Measurements from ENCODE around the gene SLC35B1.
"Not testable (repeated sequence)": the region's sequence is repeated elsewhere in the genome, so short reads cannot be mapped to it uniquely, and the experiment has no call there.

SLC35B1 gene

GRCh38 chr17:49730078-49730784 is 22.5 kb upstream of the SLC35B1 start:
- DNase-seq (ENCODE audit: low spot score) (no peak), ATAC-seq (ENCODE audit: low read depth) (no peak)
- Histone ChIP-seq H3K27ac (ENCODE audit: poor library complexity, severe bottlenecking) (no peak overlapping the region), H3K36me3 (ENCODE audit: low read depth) (no peaks in the 10 kb centered on the region), H3K27me3 (ENCODE audit: insufficient read depth, poor library complexity, severe bottlenecking) (no peaks in the 10 kb centered on the region), H3K4me3 (ENCODE audit: severe bottlenecking) (no peak overlapping the region), H3K9me3 (ENCODE audit: severe bottlenecking) (no peaks in the 10 kb centered on the region), H3K4me1 (ENCODE audit: insufficient read depth, poor library complexity, severe bottlenecking) (no peaks in the 10 kb centered on the region)
- TF ChIP-seq CTCF (IDR thresholded peaks at IDR 0.05; ENCODE audit: poor library complexity, severe bottlenecking): no peak

GRCh38 chr17:49729069-49729468 is 21.3 kb upstream of the SLC35B1 start:
- no peak for TF ChIP-seq CTCF (IDR thresholded peaks at IDR 0.05; ENCODE audit: poor library complexity, severe bottlenecking)
- no peaks in the 10 kb centered on the region for H3K27me3 ChIP-seq (ENCODE audit: insufficient read depth, poor library complexity, severe bottlenecking)
- H3K4me3 ChIP-seq (ENCODE audit: severe bottlenecking): no peak overlapping the region
- no peaks in the 10 kb centered on the region for H3K36me3 ChIP-seq (ENCODE audit: low read depth)
- no peak for ATAC-seq (ENCODE audit: low read depth)
- H3K4me1 ChIP-seq (ENCODE audit: insufficient read depth, poor library complexity, severe bottlenecking): no peaks in the 10 kb centered on the region
- H3K9me3 ChIP-seq (ENCODE audit: severe bottlenecking): no peaks in the 10 kb centered on the region
- no peak overlapping the region for H3K27ac ChIP-seq (ENCODE audit: poor library complexity, severe bottlenecking)
- no peak for DNase-seq (ENCODE audit: low spot score)

- Histone ChIP-seq H3K4me1 (ENCODE audit: insufficient read depth, poor library complexity, severe bottlenecking) (no peaks in the 10 kb centered on the region), H3K27ac (ENCODE audit: poor library complexity, severe bottlenecking) (no peak overlapping the region), H3K9me3 (ENCODE audit: severe bottlenecking) (no peaks in the 10 kb centered on the region), H3K4me3 (ENCODE audit: severe bottlenecking) (no peak overlapping the region), H3K27me3 (ENCODE audit: insufficient read depth, poor library complexity, severe bottlenecking) (no peaks in the 10 kb centered on the region), H3K36me3 (ENCODE audit: low read depth) (no peaks in the 10 kb centered on the region)
- no peak for DNase-seq (ENCODE audit: low spot score)
- TF ChIP-seq CTCF (IDR thresholded peaks at IDR 0.05; ENCODE audit: poor library complexity, severe bottlenecking): no peak
- no peak for ATAC-seq (ENCODE audit: low read depth)
Measured at GRCh38 chr17:49728425-49728824, 20.7 kb upstream of the SLC35B1 start.

GRCh38 chr17:49727380-49727779 is 19.6 kb upstream of the SLC35B1 start:
- Histone ChIP-seq H3K4me1 (ENCODE audit: insufficient read depth, poor library complexity, severe bottlenecking) (no peaks in the 10 kb centered on the region), H3K4me3 (ENCODE audit: severe bottlenecking) (no peak overlapping the region), H3K9me3 (ENCODE audit: severe bottlenecking) (no peaks in the 10 kb centered on the region), H3K27me3 (ENCODE audit: insufficient read depth, poor library complexity, severe bottlenecking) (no peaks in the 10 kb centered on the region), H3K27ac (ENCODE audit: poor library complexity, severe bottlenecking) (no peak overlapping the region), H3K36me3 (ENCODE audit: low read depth) (no peaks in the 10 kb centered on the region)
- ATAC-seq (ENCODE audit: low read depth) (no peak), DNase-seq (ENCODE audit: low spot score) (no peak)
- no peak for TF ChIP-seq CTCF (IDR thresholded peaks at IDR 0.05; ENCODE audit: poor library complexity, severe bottlenecking)

- Histone ChIP-seq H3K27ac (ENCODE audit: poor library complexity, severe bottlenecking) (no peak overlapping the region), H3K4me3 (ENCODE audit: severe bottlenecking) (no peak overlapping the region), H3K36me3 (ENCODE audit: low read depth) (no peaks in the 10 kb centered on the region), H3K9me3 (ENCODE audit: severe bottlenecking) (no peaks in the 10 kb centered on the region), H3K27me3 (ENCODE audit: insufficient read depth, poor library complexity, severe bottlenecking) (no peaks in the 10 kb centered on the region), H3K4me1 (ENCODE audit: insufficient read depth, poor library complexity, severe bottlenecking) (no peaks in the 10 kb centered on the region)
- no peak for DNase-seq (ENCODE audit: low spot score)
- no peak for ATAC-seq (ENCODE audit: low read depth)
- TF ChIP-seq CTCF (IDR thresholded peaks at IDR 0.05; ENCODE audit: poor library complexity, severe bottlenecking): no peak
Measured at GRCh38 chr17:49725452-49726130, 17.8 kb upstream of the SLC35B1 start.

- not testable (repeated sequence) for H3K27ac ChIP-seq (ENCODE audit: poor library complexity, severe bottlenecking); ATAC-seq (ENCODE audit: low read depth); DNase-seq (ENCODE audit: low spot score)
Measured at GRCh38 chr17:49724552-49724951, 16.8 kb upstream of the SLC35B1 start.

More at GRCh38 chr17:49724552-49724951, 16.8 kb upstream of the SLC35B1 start:
- H3K4me1 ChIP-seq (ENCODE audit: insufficient read depth, poor library complexity, severe bottlenecking); H3K9me3 ChIP-seq (ENCODE audit: severe bottlenecking); H3K36me3 ChIP-seq (ENCODE audit: low read depth); H3K4me3 ChIP-seq (ENCODE audit: severe bottlenecking); H3K27me3 ChIP-seq (ENCODE audit: insufficient read depth, poor library complexity, severe bottlenecking): not testable (repeated sequence)

Measured in RWPE2 (cell line).